ENCODE data around the gene CST1.

Gene CST1

DNA sequence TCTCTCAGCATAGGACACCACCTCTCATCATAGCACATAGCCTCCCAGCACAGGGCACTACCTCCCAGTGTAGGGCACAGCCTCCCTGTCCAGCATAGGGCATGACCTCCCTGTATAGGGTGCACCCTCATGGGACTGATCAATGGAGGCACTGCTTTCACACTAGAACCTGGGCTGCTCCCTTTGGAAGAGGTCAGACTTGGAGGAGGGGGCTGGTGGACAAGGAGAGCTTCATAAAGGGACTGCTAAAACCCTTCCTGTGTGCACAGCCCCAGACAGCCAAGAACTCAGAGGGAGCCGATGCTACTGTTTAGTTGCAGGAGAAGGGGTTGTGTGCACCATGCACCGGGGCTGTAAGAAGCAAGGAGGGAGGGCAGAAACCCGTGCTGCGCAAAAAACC, 40.0 kb downstream of the CST1 start:
- H3K4me3 ChIP-seq (ENCODE audit: low read depth, low read length), result no peak overlapping the region

DNA sequence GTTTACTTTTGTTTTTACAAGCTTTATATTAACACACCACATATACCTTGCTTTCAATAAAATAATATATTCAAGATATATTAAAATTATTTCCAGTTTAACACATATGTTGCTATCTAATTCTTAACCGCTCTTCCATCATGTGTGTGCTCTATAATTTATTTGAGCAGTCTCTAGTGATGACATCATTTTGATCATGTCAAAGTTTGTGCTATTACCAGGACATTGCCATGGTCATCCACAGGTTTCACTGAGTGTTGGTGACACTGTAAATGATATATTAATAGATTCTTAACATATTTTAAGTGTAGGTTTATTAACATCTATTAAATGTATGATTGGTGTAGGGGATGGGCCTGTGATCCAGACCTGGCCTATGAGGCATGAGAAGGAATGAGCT, 44.8 kb downstream of the CST1 start:
- H3K4me3 ChIP-seq (ENCODE audit: low read depth, low read length), result no peak overlapping the region

DNA sequence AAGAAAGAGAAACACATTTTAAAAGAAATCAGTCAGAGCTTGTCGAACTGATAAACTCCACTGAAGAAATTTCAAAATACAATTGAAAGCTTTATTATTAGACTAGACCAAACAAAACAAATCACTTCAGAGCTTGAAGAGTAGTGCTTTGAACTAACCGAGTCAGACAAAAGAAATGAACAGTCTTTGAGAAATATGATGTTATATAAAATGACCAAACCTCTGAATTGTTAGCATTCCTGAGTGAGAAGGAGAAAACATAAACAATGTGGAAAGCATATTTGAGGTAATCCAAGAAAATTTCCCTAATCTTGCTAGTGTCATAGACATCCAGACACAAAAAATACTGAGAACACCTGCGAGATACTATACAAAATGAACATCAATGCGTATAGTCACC, 48.7 kb downstream of the CST1 start:
- no peak overlapping the region for H3K4me3 ChIP-seq (ENCODE audit: low read depth, low read length)

DNA sequence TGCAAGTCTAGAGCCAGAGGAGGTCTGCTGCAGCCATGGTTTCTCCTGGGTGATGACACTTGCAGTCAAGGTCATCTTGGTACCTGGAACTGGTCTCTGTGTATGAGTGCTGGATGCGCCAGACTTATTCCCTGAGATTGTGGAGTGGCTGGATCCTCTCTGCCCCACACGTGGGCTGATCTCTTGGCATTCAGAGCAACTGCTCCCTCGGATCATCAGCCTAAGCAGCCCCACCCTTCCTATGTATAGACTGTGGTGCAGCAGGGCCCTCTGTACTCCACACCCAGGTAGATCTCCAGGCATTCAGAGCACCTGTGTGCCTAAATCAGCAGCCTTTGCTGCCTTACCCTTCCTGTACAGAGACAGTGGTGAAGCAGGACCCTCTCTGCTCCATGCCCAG, 49.8 kb downstream of the CST1 start:
- H3K4me3 ChIP-seq (ENCODE audit: low read depth, low read length), result no peak overlapping the region

DNA sequence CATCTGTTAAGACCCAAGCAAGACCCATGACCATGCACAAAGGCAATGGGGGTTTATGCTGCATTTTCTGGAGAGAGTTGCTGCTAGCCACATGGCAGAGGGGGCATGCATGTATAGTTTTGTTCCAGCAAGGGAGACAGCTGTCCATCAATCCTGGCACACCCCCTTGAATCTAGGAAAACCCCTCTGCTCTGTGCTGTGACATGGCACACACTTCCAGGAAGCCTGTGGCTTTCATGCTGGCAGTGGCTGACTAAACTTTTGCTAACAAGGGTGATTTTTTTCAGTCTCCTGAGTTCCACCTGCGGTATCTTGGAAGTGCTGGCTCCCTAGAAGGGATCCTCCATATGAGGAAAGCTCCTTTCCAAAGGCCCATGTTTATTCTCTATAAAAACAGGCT, 52.8 kb downstream of the CST1 start:
- no peak overlapping the region for H3K4me3 ChIP-seq (ENCODE audit: low read depth, low read length)
